Tibial artery (tissue), 4 donors: ENCODE results near the gene TAMM41.
"Not testable (repeated sequence)": the region's sequence is repeated elsewhere in the genome, so short reads cannot be mapped to it uniquely, and the experiment has no call there.

Experiments
- DNase-seq, 2 donors: peaks; one replicate each; pipeline ENCODE4 v3.0.0-alpha.2; 2019
- H3K27ac ChIP-seq, 2 donors: fragments of 200-600 bp; sonication (generic) in 1 of 2; 1 replicate in 1 of 2; 2 replicates in 1 of 2; pipeline ENCODE4 v1.5.1; 2018 to 2019; ENCODE audit warnings: mild to moderate bottlenecking in 1 of 2
- H3K27me3 ChIP-seq, 2 donors: fragments of 200-600 bp; sonication (generic) in 1 of 2; one replicate each; pipeline versions ENCODE4 v1.5.1 to v1.6.0; 2016 to 2019
- H3K36me3 ChIP-seq, 3 donors: fragments of 200-600 bp; sonication (generic) in 2 of 3; one replicate each; pipeline ENCODE4 v1.5.1; 2016 to 2019; ENCODE audit warnings: mild to moderate bottlenecking in 2 of 3
- H3K4me1 ChIP-seq, 4 donors: fragments of 200-600 bp; sonication (generic) in 2 of 4; 1 replicate in 3 of 4; 2 replicates in 1 of 4; pipeline ENCODE4 v1.5.1; 2016 to 2019
- H3K4me3 ChIP-seq, 2 donors: fragments of 200-600 bp; sonication (generic) in 1 of 2; 1 replicate in 1 of 2; 2 replicates in 1 of 2; pipeline ENCODE4 v1.5.1; 2018 to 2019; ENCODE audit warnings: mild to moderate bottlenecking in 2 of 2
- H3K9me3 ChIP-seq, 3 donors: fragments of 200-600 bp; sonication (generic) in 1 of 3; one replicate each; pipeline ENCODE4 v1.5.1; 2016 to 2019
- CTCF ChIP-seq, 2 experiments: fragments of 200-600 bp in 1 of 2; fragments of 450-650 bp in 1 of 2; IDR thresholded peaks; one replicate each; pipeline ENCODE4 v1.5.1; 2017 to 2019; ENCODE audit warnings: antibody characterized with exemption in 2 of 2, mild to moderate bottlenecking in 1 of 2, moderate library complexity in 1 of 2
- intact Hi-C: fragments of 100-400 bp; cut with DNase I; formaldehyde crosslinking; loops from one replicate; pipeline ENCODE4 v1.15.0; 2023; ENCODE audit warnings: low total_unique reads

The TAMM41 gene

DNA sequence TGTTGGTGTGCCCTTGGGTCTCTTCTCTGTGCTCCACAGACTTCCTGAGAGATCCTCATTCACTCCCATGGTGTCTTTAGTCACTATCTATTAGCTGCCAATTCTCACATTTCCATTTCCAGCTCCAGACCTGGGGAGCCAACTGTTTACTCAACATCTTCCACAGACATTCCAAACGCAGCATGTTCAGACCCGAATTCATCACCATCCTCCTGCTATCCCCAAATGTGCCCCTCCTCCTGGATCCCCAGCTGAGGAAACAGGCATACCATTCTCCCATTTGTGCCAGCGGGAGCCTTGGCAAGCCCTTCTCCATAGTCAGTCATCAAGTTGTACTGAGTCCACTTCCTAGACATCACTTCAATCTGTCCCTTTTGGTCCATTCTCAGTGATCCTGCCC lies 67.1 kb downstream of the TAMM41 start:
- no peak overlapping the region for H3K27ac ChIP-seq

DNA sequence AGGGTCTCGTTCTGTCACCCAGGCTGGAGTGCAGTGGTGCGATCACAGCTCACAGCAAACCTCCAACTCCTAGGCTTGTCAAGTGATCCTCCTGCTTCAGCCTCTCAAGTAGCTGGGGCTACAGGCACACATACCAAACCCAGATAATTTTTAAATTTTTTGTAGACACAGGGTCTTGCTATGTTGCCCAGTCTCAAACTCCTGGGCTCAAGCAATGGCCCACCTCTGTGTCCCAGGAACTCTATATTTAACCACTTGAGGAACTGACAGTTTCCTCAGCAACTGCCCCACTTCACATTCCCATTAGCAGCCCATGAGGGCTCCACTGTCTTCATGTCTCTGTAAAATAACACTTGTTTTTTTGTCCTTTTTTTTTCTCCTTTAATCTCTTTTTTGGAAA lies 68.4 kb downstream of the TAMM41 start:
- H3K27ac ChIP-seq = no peak overlapping the region
- intact Hi-C loops = no loop called here
- TF ChIP-seq CTCF (IDR thresholded peaks at IDR 0.05) = no peak
- no peak overlapping the region for H3K4me3 ChIP-seq
- no peaks in the 10 kb centered on the region for H3K4me1 ChIP-seq
- H3K36me3 ChIP-seq = peaks cover 0 to 15% (median 11%) of the 10 kb centered on the region in 3 donors
- H3K27me3 ChIP-seq = no peaks in the 10 kb centered on the region
- no peaks in the 10 kb centered on the region for H3K9me3 ChIP-seq
- DNase-seq = no peak

More for the DNA sequence above, 67.1 kb downstream of the TAMM41 start:
- no peak overlapping the region for H3K4me3 ChIP-seq
- no peaks in the 10 kb centered on the region for H3K27me3 ChIP-seq
- DNase-seq = no peak
- no peak for TF ChIP-seq CTCF (IDR thresholded peaks at IDR 0.05)
- H3K36me3 ChIP-seq = peaks cover 0 to 15% (median 11%) of the 10 kb centered on the region in 3 donors
- no peaks in the 10 kb centered on the region for H3K4me1 ChIP-seq
- H3K9me3 ChIP-seq = no peaks in the 10 kb centered on the region
- intact Hi-C loops = no loop called here

GRCh38 chr3:11776346-11776745 lies 70.3 kb downstream of the TAMM41 start:
- H3K27ac ChIP-seq = no peak overlapping the region
- no peak for DNase-seq
- H3K27me3 ChIP-seq = no peaks in the 10 kb centered on the region
- peaks cover 0 to 2% (median 0%) of the 10 kb centered on the region in 4 donors for H3K4me1 ChIP-seq
- intact Hi-C loops = no loop called here
- no peaks in the 10 kb centered on the region for H3K9me3 ChIP-seq
- TF ChIP-seq CTCF (IDR thresholded peaks at IDR 0.05) = no peak
- H3K4me3 ChIP-seq = no peak overlapping the region
- peaks cover 0 to 15% (median 11%) of the 10 kb centered on the region in 3 donors for H3K36me3 ChIP-seq

- Histone ChIP-seq H3K4me1 (peaks cover 0 to 11% (median 5%) of the 10 kb centered on the region in 4 donors), H3K27me3 (no peaks in the 10 kb centered on the region), H3K36me3 (peaks cover 0 to 15% (median 11%) of the 10 kb centered on the region in 3 donors), H3K27ac (no peak overlapping the region), H3K4me3 (no peak overlapping the region), H3K9me3 (no peaks in the 10 kb centered on the region)
- intact Hi-C loops = no loop called here
- no peak for DNase-seq
- TF ChIP-seq CTCF (IDR thresholded peaks at IDR 0.05) = no peak
Observed at GRCh38 chr3:11775493-11775892, 71.2 kb downstream of the TAMM41 start.

GRCh38 chr3:11774296-11774877 lies 72.3 kb downstream of the TAMM41 start:
- H3K27me3 ChIP-seq = no peaks in the 10 kb centered on the region
- no peak overlapping the region for H3K27ac ChIP-seq
- no peak overlapping the region for H3K4me3 ChIP-seq
- intact Hi-C loops = no loop called here
- H3K4me1 ChIP-seq = peaks cover 0 to 19% (median 8%) of the 10 kb centered on the region in 4 donors
- no peaks in the 10 kb centered on the region for H3K9me3 ChIP-seq
- H3K36me3 ChIP-seq = peaks cover 0 to 11% (median 5%) of the 10 kb centered on the region in 3 donors
- no peak for DNase-seq
- no peak for TF ChIP-seq CTCF (IDR thresholded peaks at IDR 0.05)

DNA sequence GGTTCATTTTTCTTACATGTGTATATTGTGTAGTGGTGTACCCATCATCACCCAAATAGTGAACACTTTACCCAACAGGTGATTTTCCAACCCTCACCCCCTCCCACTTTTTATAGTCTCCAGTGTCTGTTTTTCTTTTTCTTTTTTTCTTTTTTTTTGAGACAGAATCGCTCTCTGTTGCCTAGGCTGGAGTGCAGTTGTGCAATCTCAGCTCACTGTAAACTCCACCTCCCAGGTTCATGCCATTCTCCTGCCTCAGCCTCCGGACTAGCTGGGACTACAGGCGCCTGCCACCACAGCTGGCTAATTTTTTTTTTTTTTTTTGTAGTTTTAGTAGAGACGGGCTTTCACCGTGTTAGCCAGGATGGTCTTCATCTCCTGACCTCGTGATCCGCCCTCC lies 74.8 kb downstream of the TAMM41 start:
- H3K27ac ChIP-seq, H3K27me3 ChIP-seq, H3K4me3 ChIP-seq, DNase-seq, H3K36me3 ChIP-seq, H3K9me3 ChIP-seq, intact Hi-C loops: not testable (repeated sequence)
- H3K4me1 ChIP-seq = peaks cover 0 to 19% (median 8%) of the 10 kb centered on the region in 4 donors
